Stimulated activated CD8-positive, alpha-beta memory T cell treated with anti-CD3 and anti-CD28 coated beads, Interleukin-12 subunit alpha, Interleukin-12 subunit beta, amount 100 ng/mL, for 4 hours (primary cell): Measurements from ENCODE around the gene TOLLIP.
"Not testable (repeated sequence)": the region's sequence is repeated elsewhere in the genome, so short reads cannot be mapped to it uniquely, and the experiment has no call there.

ENCODE experiments used
- DNase-seq: peaks from one replicate; pipeline ENCODE4 v3.0.0-alpha.2; 2020; ENCODE audit warnings: low read depth

Gene TOLLIP

GRCh38 chr11:1263010-1263409 lies 46.4 kb downstream of the TOLLIP start:
- no peak for DNase-seq

GRCh38 chr11:1262172-1263006 lies 47.0 kb downstream of the TOLLIP start:
- DNase-seq = peak; percentile 69

- no peak for DNase-seq
Observed at GRCh38 chr11:1261241-1262071, 48.0 kb downstream of the TOLLIP start.

GRCh38 chr11:1260620-1261019 lies 48.8 kb downstream of the TOLLIP start:
- no peak for DNase-seq

GRCh38 chr11:1260023-1260501 lies 49.4 kb downstream of the TOLLIP start:
- no peak for DNase-seq

GRCh38 chr11:1259561-1259960 lies 49.9 kb downstream of the TOLLIP start:
- no peak for DNase-seq

- DNase-seq = no peak
Observed at GRCh38 chr11:1259076-1259461, 50.4 kb downstream of the TOLLIP start.

GRCh38 chr11:1258401-1259075 lies 50.9 kb downstream of the TOLLIP start:
- DNase-seq = no peak

- no peak for DNase-seq
Observed at GRCh38 chr11:1257916-1258315, 51.5 kb downstream of the TOLLIP start.

GRCh38 chr11:1257366-1257765 lies 52.1 kb downstream of the TOLLIP start:
- no peak for DNase-seq

GRCh38 chr11:1256257-1257045 lies 53.0 kb downstream of the TOLLIP start:
- DNase-seq = no peak

GRCh38 chr11:1255151-1255550 lies 54.3 kb downstream of the TOLLIP start:
- DNase-seq = no peak

GRCh38 chr11:1254733-1255132 lies 54.7 kb downstream of the TOLLIP start:
- DNase-seq = no peak

- no peak for DNase-seq
Observed at GRCh38 chr11:1254086-1254648, 55.3 kb downstream of the TOLLIP start.

- no peak for DNase-seq
Observed at GRCh38 chr11:1253103-1253485, 56.3 kb downstream of the TOLLIP start.

- no peak for DNase-seq
Observed at GRCh38 chr11:1252371-1253102, 56.9 kb downstream of the TOLLIP start.

- no peak for DNase-seq
Observed at GRCh38 chr11:1251236-1251770, 58.1 kb downstream of the TOLLIP start.

GRCh38 chr11:1250411-1250810 lies 59.0 kb downstream of the TOLLIP start:
- DNase-seq = not testable (repeated sequence)

- DNase-seq = not testable (repeated sequence)
Observed at GRCh38 chr11:1248951-1249350, 60.5 kb downstream of the TOLLIP start.

- not testable (repeated sequence) for DNase-seq
Observed at GRCh38 chr11:1247026-1247425, 62.4 kb downstream of the TOLLIP start.
